HUES6 (cell line): ENCODE results near the gene DNAJC15.

ENCODE experiments used
- H3K27ac ChIP-seq: 2 replicates; pipeline ENCODE4 v1.7.0; 2013; ENCODE audit warnings: low read depth, mild to moderate bottlenecking, low read length, inconsistent platforms
- H3K27me3 ChIP-seq: 2 replicates; pipeline ENCODE4 v1.6.1; 2013; ENCODE audit warnings: low read length; ENCODE audit not compliant: control insufficient read depth, insufficient read depth
- H3K36me3 ChIP-seq: 2 replicates; pipeline ENCODE4 v1.6.1; 2013; ENCODE audit warnings: low read length; ENCODE audit not compliant: control insufficient read depth, insufficient read depth
- H3K4me1 ChIP-seq: 2 replicates; pipeline ENCODE4 v1.6.1; 2013; ENCODE audit warnings: low read length; ENCODE audit not compliant: control insufficient read depth, insufficient read depth
- H3K4me3 ChIP-seq: 2 replicates; pipeline ENCODE4 v1.5.1; 2013; ENCODE audit warnings: low read depth, low read length
- H3K9ac ChIP-seq: one replicate; pipeline ENCODE4 v1.6.1; 2013; ENCODE audit warnings: mild to moderate bottlenecking, low read length
- H3K9me3 ChIP-seq: 2 replicates; pipeline ENCODE4 v1.6.1; 2013; ENCODE audit warnings: low read depth, low read length; ENCODE audit not compliant: control insufficient read depth, insufficient read depth

Gene DNAJC15

DNA sequence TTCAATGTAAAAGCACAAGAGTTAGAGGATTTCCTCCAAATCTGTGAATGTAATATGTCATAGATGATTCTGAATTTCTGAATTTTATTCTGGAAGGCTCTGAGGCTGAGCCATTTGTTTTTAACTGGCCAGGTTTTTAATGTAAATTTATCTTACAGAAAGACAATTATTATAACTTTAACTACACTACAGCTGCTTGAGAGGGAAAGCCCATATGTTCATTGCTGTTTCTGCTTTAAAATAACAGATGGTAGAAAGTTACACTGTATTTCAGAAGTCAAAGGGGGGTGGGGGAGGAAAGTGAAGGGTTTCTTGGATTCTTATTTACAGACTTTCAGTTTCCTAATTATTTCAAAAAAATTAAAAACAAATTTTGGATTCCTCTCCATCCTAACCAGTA, 62.8 kb downstream of the DNAJC15 start:
- H3K9ac ChIP-seq = no peak overlapping the region

DNA sequence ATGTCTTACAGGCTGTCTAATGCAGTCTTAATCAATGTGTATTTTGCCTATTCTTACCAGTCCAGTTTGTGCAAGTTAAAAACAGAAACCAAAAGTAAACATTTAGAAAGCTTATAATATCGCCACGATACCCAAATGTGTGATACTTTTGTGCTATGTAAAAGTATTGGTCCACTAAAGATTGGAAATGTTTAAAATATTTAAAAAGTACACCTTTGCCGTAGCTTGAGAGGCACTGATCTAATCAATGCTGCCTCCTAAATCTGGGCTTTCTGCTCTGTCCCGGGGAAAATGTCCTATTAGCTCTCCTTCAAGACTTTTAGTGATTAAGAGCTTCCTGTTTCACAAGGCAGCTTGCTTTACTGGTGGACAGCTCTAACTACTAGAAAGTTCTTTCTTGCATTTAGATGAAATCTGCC, 64.7 kb downstream of the DNAJC15 start:
- no peaks in the 10 kb centered on the region for H3K27me3 ChIP-seq
- H3K9ac ChIP-seq = no peak overlapping the region
- H3K4me1 ChIP-seq = no peaks in the 10 kb centered on the region
- no peak overlapping the region for H3K4me3 ChIP-seq
- H3K9me3 ChIP-seq = peaks cover 8% of the 10 kb centered on the region; the same call in 1 of the 2 replicates
- H3K36me3 ChIP-seq = peaks cover 18% of the 10 kb centered on the region; the same call in 1 of the 2 replicates
- H3K27ac ChIP-seq = no peak overlapping the region

More for the DNA sequence above, 62.8 kb downstream of the DNAJC15 start:
- H3K4me1 ChIP-seq = no peaks in the 10 kb centered on the region
- no peak overlapping the region for H3K27ac ChIP-seq
- H3K27me3 ChIP-seq = no peaks in the 10 kb centered on the region
- H3K9me3 ChIP-seq = peaks cover 8% of the 10 kb centered on the region; the same call in 1 of the 2 replicates
- H3K4me3 ChIP-seq = no peak overlapping the region
- H3K36me3 ChIP-seq = peaks cover 21% of the 10 kb centered on the region; the same call in 1 of the 2 replicates

GRCh38 chr13:43089912-43090498, 66.6 kb downstream of the DNAJC15 start:
- Histone ChIP-seq H3K4me3 (no peak overlapping the region), H3K9me3 (peaks cover 8% of the 10 kb centered on the region; the same call in 1 of the 2 replicates), H3K27ac (no peak overlapping the region), H3K4me1 (no peaks in the 10 kb centered on the region), H3K27me3 (no peaks in the 10 kb centered on the region), H3K36me3 (peaks cover 18% of the 10 kb centered on the region; the same call in 1 of the 2 replicates), H3K9ac (no peak overlapping the region)

DNA sequence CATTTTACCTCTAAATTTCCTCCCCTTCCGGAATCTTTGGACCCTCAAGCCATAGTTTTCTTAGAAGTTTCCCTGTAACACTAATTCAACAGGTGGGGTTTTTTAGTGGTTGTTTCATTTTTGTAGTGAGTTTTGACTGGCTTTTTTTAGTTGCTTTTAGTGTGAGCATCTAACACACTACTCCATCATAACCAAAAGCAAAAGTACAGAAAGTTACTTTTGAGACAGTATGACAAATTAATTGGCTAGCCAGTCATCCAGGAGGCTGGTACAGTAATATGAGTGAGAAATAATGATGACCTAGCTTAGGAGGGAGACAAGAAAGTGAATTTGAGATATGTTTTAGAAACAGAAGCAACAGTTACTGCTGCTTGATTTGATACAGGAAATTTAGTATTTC, 71.5 kb downstream of the DNAJC15 start:
- Histone ChIP-seq H3K27ac (no peak overlapping the region), H3K4me3 (no peak overlapping the region), H3K27me3 (no peaks in the 10 kb centered on the region), H3K4me1 (no peaks in the 10 kb centered on the region), H3K36me3 (peaks cover 7% of the 10 kb centered on the region; the same call in 1 of the 2 replicates), H3K9me3 (peaks cover 2% of the 10 kb centered on the region; the same call in 1 of the 2 replicates), H3K9ac (no peak overlapping the region)

GRCh38 chr13:43095771-43096719, 72.7 kb downstream of the DNAJC15 start:
- H3K4me3 ChIP-seq = no peak overlapping the region
- H3K36me3 ChIP-seq = peaks cover 3% of the 10 kb centered on the region; the same call in 1 of the 2 replicates
- H3K4me1 ChIP-seq = no peaks in the 10 kb centered on the region
- H3K9me3 ChIP-seq = no peaks in the 10 kb centered on the region
- H3K27me3 ChIP-seq = no peaks in the 10 kb centered on the region
- H3K27ac ChIP-seq = no peak overlapping the region
- no peak overlapping the region for H3K9ac ChIP-seq

DNA sequence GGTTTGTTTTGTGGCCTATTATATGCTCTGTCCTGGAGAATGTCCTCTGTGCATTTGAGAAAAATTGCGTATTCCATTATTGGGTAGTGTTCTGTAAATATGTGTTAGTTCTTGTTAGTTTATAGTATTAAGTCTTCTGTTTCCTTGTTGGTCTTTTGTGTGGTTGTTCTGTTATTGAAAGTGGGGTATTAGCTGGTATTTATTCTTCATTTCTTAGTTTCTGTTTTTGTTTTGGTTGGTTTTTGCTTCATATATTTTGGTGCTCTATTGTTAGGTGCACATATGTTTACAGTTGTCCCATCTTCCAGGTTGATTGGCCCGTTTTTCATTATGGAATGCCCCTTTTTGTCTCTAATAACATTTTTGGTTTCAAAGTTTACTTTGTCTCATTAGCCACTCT, 77.3 kb downstream of the DNAJC15 start:
- H3K27me3 ChIP-seq = no peaks in the 10 kb centered on the region
- H3K4me1 ChIP-seq = no peaks in the 10 kb centered on the region
- no peak overlapping the region for H3K4me3 ChIP-seq
- H3K9me3 ChIP-seq = no peaks in the 10 kb centered on the region
- H3K27ac ChIP-seq = no peak overlapping the region
- H3K36me3 ChIP-seq = peaks cover 3% of the 10 kb centered on the region; the same call in 1 of the 2 replicates
- no peak overlapping the region for H3K9ac ChIP-seq

DNA sequence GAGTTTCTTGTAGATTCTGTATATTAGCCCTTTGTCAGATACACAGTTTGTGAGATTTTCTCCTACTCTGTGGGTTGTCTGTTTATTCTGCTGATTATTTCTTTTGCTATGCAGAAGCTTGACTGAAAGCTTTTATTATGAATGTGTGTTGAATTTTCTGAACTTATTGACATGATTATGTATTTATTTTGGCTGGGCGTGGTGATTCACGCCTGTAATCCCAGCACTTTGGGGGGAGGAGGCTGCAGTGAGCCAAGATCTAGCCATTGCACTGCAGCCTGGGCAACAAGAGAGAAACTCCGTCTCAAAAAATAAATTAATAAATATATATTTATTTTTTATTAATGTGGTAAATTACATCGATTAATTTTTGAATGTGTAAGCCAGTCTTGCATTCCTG, 78.9 kb downstream of the DNAJC15 start:
- Histone ChIP-seq H3K9me3 (no peaks in the 10 kb centered on the region), H3K27me3 (no peaks in the 10 kb centered on the region), H3K36me3 (no peaks in the 10 kb centered on the region), H3K27ac (no peak overlapping the region), H3K4me3 (no peak overlapping the region), H3K4me1 (no peaks in the 10 kb centered on the region), H3K9ac (no peak overlapping the region)

- no peaks in the 10 kb centered on the region for H3K27me3 ChIP-seq
- no peak overlapping the region for H3K9ac ChIP-seq
- no peak overlapping the region for H3K4me3 ChIP-seq
- no peaks in the 10 kb centered on the region for H3K9me3 ChIP-seq
- no peak overlapping the region for H3K27ac ChIP-seq
- H3K4me1 ChIP-seq = no peaks in the 10 kb centered on the region
- H3K36me3 ChIP-seq = no peaks in the 10 kb centered on the region
Measured at GRCh38 chr13:43107780-43108179, 84.4 kb downstream of the DNAJC15 start.

DNA sequence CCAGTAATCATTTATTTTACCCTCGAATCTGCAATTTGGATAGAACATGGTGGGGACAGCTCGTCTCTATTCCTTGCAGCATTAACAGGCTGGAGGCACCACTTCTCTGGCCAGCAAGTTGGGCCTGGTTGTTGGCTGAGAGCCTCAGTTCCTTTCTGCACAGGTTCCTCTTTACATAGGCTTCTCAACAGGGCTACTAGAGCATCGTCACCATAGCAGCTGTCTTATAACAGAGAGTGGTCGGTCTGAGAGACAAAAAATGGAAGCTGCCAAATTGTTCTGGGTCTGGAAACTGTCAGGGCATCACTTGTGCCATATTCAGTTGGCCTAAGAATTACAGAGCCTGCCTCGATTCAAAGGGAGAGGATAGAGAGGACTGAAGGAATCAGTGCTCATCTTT, 86.7 kb downstream of the DNAJC15 start:
- no peaks in the 10 kb centered on the region for H3K27me3 ChIP-seq
- no peaks in the 10 kb centered on the region for H3K36me3 ChIP-seq
- no peak overlapping the region for H3K4me3 ChIP-seq
- H3K4me1 ChIP-seq = no peaks in the 10 kb centered on the region
- H3K9ac ChIP-seq = no peak overlapping the region
- no peaks in the 10 kb centered on the region for H3K9me3 ChIP-seq
- no peak overlapping the region for H3K27ac ChIP-seq

- no peaks in the 10 kb centered on the region for H3K36me3 ChIP-seq
- H3K27ac ChIP-seq = no peak overlapping the region
- no peaks in the 10 kb centered on the region for H3K27me3 ChIP-seq
- H3K9me3 ChIP-seq = no peaks in the 10 kb centered on the region
- no peak overlapping the region for H3K9ac ChIP-seq
- no peak overlapping the region for H3K4me3 ChIP-seq
- no peaks in the 10 kb centered on the region; the same call in 1 of the 2 replicates for H3K4me1 ChIP-seq
Measured at GRCh38 chr13:43110658-43111057, 87.3 kb downstream of the DNAJC15 start.
